ENCODE data around the gene EFCAB5.

Gene EFCAB5

GRCh38 chr17:29905086-29905878 lies 36.2 kb upstream of the EFCAB5 start:
- Histone ChIP-seq H3K4me3 (replicated peaks; ENCODE audit: insufficient read depth, low read length) (no peak overlapping the region), H3K27me3 (ENCODE audit: insufficient read depth, poor library complexity, severe bottlenecking) (no peaks in the 10 kb centered on the region), H3K27ac (replicated peaks) (no peak overlapping the region)
- TF ChIP-seq REST (IDR thresholded peaks at IDR 0.05; ENCODE audit: insufficient replicate concordance, low read depth): no peak
- TF ChIP-seq POLR2AphosphoS5 (IDR thresholded peaks at IDR 0.05; ENCODE audit: low read depth): no peak
- no peak for TF ChIP-seq CTCF (IDR thresholded peaks at IDR 0.05; ENCODE audit: insufficient read depth, low read length)
- TF ChIP-seq SPI1 (IDR thresholded peaks at IDR 0.05; ENCODE audit: borderline replicate concordance, low read depth): peak; percentile 12; the same call in 1 of the 2 replicates
- TF ChIP-seq GABPA (IDR thresholded peaks at IDR 0.05; ENCODE audit: low read depth): no peak
- DNase-seq (ENCODE audit: low read depth in 1 of 2, low spot score in 1 of 2): no peak

- no peak for DNase-seq (ENCODE audit: low read depth in 1 of 2, low spot score in 1 of 2)
- TF ChIP-seq CTCF (IDR thresholded peaks at IDR 0.05; ENCODE audit: insufficient read depth, low read length): no peak
- no peak for TF ChIP-seq SPI1 (IDR thresholded peaks at IDR 0.05; ENCODE audit: borderline replicate concordance, low read depth)
- no peak for TF ChIP-seq GABPA (IDR thresholded peaks at IDR 0.05; ENCODE audit: low read depth)
- no peak for TF ChIP-seq POLR2AphosphoS5 (IDR thresholded peaks at IDR 0.05; ENCODE audit: low read depth)
- TF ChIP-seq REST (IDR thresholded peaks at IDR 0.05; ENCODE audit: insufficient replicate concordance, low read depth): no peak
- no peak overlapping the region for H3K4me3 ChIP-seq (replicated peaks; ENCODE audit: insufficient read depth, low read length)
- H3K27ac ChIP-seq (replicated peaks): no peak overlapping the region
- no peaks in the 10 kb centered on the region for H3K27me3 ChIP-seq (ENCODE audit: insufficient read depth, poor library complexity, severe bottlenecking)
Measured at GRCh38 chr17:29905879-29906167, 35.6 kb upstream of the EFCAB5 start.

- H3K4me3 ChIP-seq (replicated peaks; ENCODE audit: insufficient read depth, low read length): no peak overlapping the region
- DNase-seq (ENCODE audit: low read depth in 1 of 2, low spot score in 1 of 2): no peak
- H3K27me3 ChIP-seq (ENCODE audit: insufficient read depth, poor library complexity, severe bottlenecking): no peaks in the 10 kb centered on the region
- TF ChIP-seq POLR2AphosphoS5 (IDR thresholded peaks at IDR 0.05; ENCODE audit: low read depth) (no peak), GABPA (IDR thresholded peaks at IDR 0.05; ENCODE audit: low read depth) (no peak), SPI1 (IDR thresholded peaks at IDR 0.05; ENCODE audit: borderline replicate concordance, low read depth) (no peak), CTCF (IDR thresholded peaks at IDR 0.05; ENCODE audit: insufficient read depth, low read length) (no peak), REST (IDR thresholded peaks at IDR 0.05; ENCODE audit: insufficient replicate concordance, low read depth) (no peak)
- H3K27ac ChIP-seq (replicated peaks): no peak overlapping the region
Measured at GRCh38 chr17:29906969-29907368, 34.5 kb upstream of the EFCAB5 start.

All from HL-60 (cell line).